Measurements from ENCODE around the gene ADAM22. TPM values are rescaled to one million over a fixed set of nuclear protein-coding genes. Genes with fewer than 3 reads are reported as not detected.

ADAM22 gene
- polyA plus RNA-seq, 1 of the 3 experiments (the other 2 are of a cell fraction), result 3.0 TPM

GRCh38 chr7:88233828-88234227 lies 299.8 kb downstream of the ADAM22 start:
- Histone ChIP-seq H3K9me3 (no peaks in the 10 kb centered on the region), H3K27ac (ENCODE audit: low read depth in 2 of 2, low read length in 1 of 2) (no peak overlapping the region), H4K20me1 (ENCODE audit: insufficient read depth) (no peaks in the 10 kb centered on the region), H3K4me2 (no peak overlapping the region), H3K9me2 (no peaks in the 10 kb centered on the region), H3F3A (replicated peaks; ENCODE audit: insufficient read depth) (no peaks in the 10 kb centered on the region), H3K79me2 (ENCODE audit: insufficient read depth) (no peaks in the 10 kb centered on the region), H3K27me3 (ENCODE audit: insufficient read depth) (no peaks in the 10 kb centered on the region; the same call in 1 of the 2 replicates), H3K36me3 (replicated peaks in 1 of 2; ENCODE audit: control insufficient read depth in 1 of 2, insufficient read depth in 2 of 2, low read length in 1 of 2) (no peaks in the 10 kb centered on the region), H3K9ac (no peak overlapping the region), H2AFZ (ENCODE audit: low read depth) (no peak overlapping the region), H3K4me1 (ENCODE audit: control insufficient read depth in 1 of 2, insufficient read depth in 2 of 2, low read depth in 1 of 2, low read length in 1 of 2) (no peaks in the 10 kb centered on the region), H3K4me3 (ENCODE audit: low read depth in 2 of 2, low read length in 1 of 2) (no peak overlapping the region)
- no peak for TF ChIP-seq MEF2A (IDR thresholded peaks at IDR 0.05; ENCODE audit: borderline replicate concordance, low read depth)
- TF ChIP-seq, protein P1, sequence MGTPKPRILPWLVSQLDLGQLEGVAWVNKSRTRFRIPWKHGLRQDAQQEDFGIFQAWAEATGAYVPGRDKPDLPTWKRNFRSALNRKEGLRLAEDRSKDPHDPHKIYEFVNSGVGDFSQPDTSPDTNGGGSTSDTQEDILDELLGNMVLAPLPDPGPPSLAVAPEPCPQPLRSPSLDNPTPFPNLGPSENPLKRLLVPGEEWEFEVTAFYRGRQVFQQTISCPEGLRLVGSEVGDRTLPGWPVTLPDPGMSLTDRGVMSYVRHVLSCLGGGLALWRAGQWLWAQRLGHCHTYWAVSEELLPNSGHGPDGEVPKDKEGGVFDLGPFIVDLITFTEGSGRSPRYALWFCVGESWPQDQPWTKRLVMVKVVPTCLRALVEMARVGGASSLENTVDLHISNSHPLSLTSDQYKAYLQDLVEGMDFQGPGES (IDR thresholded peaks at IDR 0.05; ENCODE audit: low read depth, low read length), result no peak
- TF ChIP-seq TCF12 (IDR thresholded peaks at IDR 0.05), result no peak
- TF ChIP-seq FOXJ3 (CRISPR knock-in tag; IDR thresholded peaks at IDR 0.05), result no peak
- ChIA-PET POLR2A (no interaction called here), CTCF (interaction anchor here (1.0 to 1.8 kb wide), 3 partner anchors 10 to 13 kb away, joined by 3 to 5 read pairs (median 3); no protein-coding TSS in a partner anchor)
- no peak for DNase-seq

- Histone ChIP-seq H3K4me1 (ENCODE audit: control insufficient read depth in 1 of 2, insufficient read depth in 2 of 2, low read depth in 1 of 2, low read length in 1 of 2) (peaks cover 0 to 4% of the 10 kb centered on the region in 2 experiments; a peak in 2 of 4 replicates), H3K4me3 (ENCODE audit: low read depth in 2 of 2, low read length in 1 of 2) (no peak overlapping the region), H3K9ac (no peak overlapping the region), H4K20me1 (ENCODE audit: insufficient read depth) (no peaks in the 10 kb centered on the region), H2AFZ (ENCODE audit: low read depth) (no peak overlapping the region), H3K79me2 (ENCODE audit: insufficient read depth) (no peaks in the 10 kb centered on the region), H3K27me3 (ENCODE audit: insufficient read depth) (no peaks in the 10 kb centered on the region; the same call in 1 of the 2 replicates), H3K9me2 (no peaks in the 10 kb centered on the region), H3K27ac (ENCODE audit: low read depth in 2 of 2, low read length in 1 of 2) (no peak overlapping the region), H3K9me3 (no peaks in the 10 kb centered on the region), H3K4me2 (no peak overlapping the region), H3K36me3 (replicated peaks in 1 of 2; ENCODE audit: control insufficient read depth in 1 of 2, insufficient read depth in 2 of 2, low read length in 1 of 2) (no peaks in the 10 kb centered on the region), H3F3A (replicated peaks; ENCODE audit: insufficient read depth) (no peaks in the 10 kb centered on the region)
- ChIA-PET POLR2A (no interaction called here), CTCF (interaction anchor here (1.1 kb wide), 1 partner anchor 25 kb away, joined by 4 read pairs; no protein-coding TSS in a partner anchor)
- DNase-seq, result no peak
- 57% methylated on average over 1 of the region's 1 CpG for WGBS (ENCODE audit: low lambda C conversion rate)
- TF ChIP-seq, protein P2, sequence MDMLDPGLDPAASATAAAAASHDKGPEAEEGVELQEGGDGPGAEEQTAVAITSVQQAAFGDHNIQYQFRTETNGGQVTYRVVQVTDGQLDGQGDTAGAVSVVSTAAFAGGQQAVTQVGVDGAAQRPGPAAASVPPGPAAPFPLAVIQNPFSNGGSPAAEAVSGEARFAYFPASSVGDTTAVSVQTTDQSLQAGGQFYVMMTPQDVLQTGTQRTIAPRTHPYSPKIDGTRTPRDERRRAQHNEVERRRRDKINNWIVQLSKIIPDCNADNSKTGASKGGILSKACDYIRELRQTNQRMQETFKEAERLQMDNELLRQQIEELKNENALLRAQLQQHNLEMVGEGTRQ (IDR thresholded peaks at IDR 0.05; ENCODE audit: borderline replicate concordance, low read depth, low read length), result no peak
- TF ChIP-seq NRF1 (IDR thresholded peaks at IDR 0.05; ENCODE audit: low read depth, low read length) (no peak), FOXJ3 (CRISPR knock-in tag; IDR thresholded peaks at IDR 0.05) (no peak), CHD2 (IDR thresholded peaks at IDR 0.05; ENCODE audit: low read length, partially characterized antibody) (no peak), GABPA (IDR thresholded peaks at IDR 0.05; ENCODE audit: low read depth) (no peak), SIN3A (IDR thresholded peaks at IDR 0.05; ENCODE audit: borderline replicate concordance, low read depth, low read length) (no peak), MXI1 (IDR thresholded peaks at IDR 0.05; ENCODE audit: low read depth, low read length) (no peak), FOSL2 (IDR thresholded peaks at IDR 0.05; ENCODE audit: borderline replicate concordance, low read depth) (no peak), POLR2AphosphoS5 (IDR thresholded peaks at IDR 0.05; ENCODE audit: low read depth, low read length) (no peak), SMC3 (IDR thresholded peaks at IDR 0.05; ENCODE audit: low read depth, low read length) (no peak)
- TF ChIP-seq, protein P1 (IDR thresholded peaks at IDR 0.05; ENCODE audit: low read depth, low read length), result no peak
Observed at GRCh38 chr7:88239852-88240251, 305.8 kb downstream of the ADAM22 start.

Data from SK-N-SH (cell line).